HG02610 (cell line): Measurements from ENCODE around the gene OTOF.

Experiments
- ATAC-seq: cut with Tn5 transposase; IDR thresholded peaks from one replicate; pipeline ENCODE4 v1.9.1; 2021; ENCODE audit warnings: mild to moderate bottlenecking, moderate library complexity; ENCODE audit not compliant: unreplicated experiment

OTOF gene

DNA sequence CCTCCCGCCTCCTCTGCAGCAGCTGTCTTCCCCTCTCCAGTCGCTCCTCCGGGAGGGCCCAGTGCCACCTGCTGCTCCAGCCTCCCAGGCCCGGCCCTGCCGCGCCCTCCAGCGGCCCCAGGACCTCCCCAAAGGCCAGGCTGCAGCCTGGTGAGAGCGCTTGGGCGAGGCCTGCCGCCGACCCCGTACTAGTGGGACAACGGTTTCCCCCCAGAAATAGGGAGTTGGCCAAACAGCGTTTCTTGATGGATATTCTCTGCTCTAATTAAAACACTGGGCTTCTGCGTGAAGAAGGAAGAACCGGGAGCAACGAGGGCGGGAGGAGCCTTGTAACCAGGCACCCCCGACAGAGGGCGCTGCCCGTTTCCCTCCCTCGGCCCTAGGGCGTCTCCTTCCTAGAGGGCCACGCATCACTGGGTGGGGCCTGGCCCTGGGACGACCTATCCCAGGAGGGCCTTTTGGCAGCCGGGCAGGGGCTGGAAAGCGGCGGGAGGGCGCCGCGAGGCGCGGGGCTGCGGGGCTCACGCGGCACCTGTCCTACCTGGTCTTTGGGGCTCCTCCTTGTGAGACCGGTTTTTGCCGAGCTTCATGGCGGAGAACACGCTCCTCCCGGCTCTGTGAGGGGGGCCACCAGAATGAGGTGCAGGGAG lies 25.4 kb upstream of the OTOF start:
- ATAC-seq = no peak

- ATAC-seq = no peak
Observed at GRCh38 chr2:26500406-26500805, 22.5 kb upstream of the OTOF start.

DNA sequence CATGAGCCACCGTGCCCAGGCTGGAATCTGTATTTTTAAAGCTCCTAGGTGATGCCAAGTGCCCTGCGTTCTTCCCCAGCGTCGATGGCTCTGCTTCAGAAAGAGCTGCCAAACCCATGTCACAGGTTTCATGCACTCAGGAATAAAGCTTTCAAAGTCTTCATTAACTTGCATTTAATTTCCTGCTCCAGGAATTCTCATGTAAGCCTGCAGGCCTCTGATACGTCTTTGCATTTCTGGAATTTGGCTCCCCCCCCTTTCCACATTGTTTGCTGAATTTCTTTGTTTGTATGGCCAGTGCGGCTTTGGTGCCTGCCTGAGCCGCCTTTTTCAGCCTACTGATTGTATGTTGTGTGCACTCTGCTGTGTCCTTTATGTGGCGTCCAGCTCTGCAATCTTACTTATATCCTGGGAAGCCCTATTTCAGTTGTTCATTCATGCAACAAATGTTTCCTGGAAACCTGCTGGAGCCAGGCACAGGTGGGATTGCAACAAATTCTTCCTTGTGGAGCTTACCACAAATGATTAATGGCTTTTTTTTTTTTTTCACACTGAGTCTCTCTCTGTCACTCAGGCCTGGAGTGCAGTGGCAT lies 17.9 kb upstream of the OTOF start:
- no peak for ATAC-seq

- ATAC-seq = no peak
Observed at GRCh38 chr2:26494891-26495290, 17.0 kb upstream of the OTOF start.

DNA sequence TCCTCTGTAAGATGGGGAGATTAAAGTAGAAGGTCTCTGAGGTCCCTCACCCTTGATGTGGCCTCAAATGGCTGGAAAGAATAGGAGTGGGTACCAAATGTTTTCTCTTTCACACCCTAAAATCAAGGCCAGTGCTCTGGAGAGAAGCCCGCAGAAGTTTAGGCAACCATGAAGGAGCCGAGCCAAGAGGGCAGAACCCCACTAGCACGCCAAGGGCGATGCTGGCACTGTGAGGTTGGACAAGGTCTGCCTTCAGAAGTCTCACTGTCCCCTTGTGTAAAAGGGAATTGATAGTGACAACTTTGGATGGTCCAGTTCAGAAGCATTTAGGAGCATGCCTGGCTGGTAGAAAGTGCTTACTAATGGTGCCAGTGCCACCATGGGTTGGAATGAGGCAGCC lies 16.3 kb upstream of the OTOF start:
- ATAC-seq = no peak

DNA sequence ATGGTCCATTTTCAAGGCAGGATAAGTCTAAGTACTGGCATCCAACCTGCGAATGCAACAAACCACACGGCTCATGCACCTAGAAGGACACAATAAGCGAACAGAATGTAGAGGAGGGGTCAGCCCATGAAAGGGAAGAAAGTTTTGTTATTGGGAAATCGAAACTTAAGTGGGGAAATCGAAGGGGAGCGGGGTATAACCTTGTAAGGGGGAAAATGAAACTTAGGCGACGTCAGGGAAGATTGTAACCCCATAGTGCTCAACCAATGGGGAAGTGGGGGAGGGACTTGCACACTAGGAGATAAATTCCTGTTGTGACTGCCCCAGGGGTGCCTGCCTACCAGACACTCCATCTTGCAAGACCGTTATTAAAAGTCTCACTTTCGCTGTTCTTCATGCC lies 15.6 kb upstream of the OTOF start:
- no peak for ATAC-seq

GRCh38 chr2:26492749-26493515 lies 15.0 kb upstream of the OTOF start:
- no peak for ATAC-seq

DNA sequence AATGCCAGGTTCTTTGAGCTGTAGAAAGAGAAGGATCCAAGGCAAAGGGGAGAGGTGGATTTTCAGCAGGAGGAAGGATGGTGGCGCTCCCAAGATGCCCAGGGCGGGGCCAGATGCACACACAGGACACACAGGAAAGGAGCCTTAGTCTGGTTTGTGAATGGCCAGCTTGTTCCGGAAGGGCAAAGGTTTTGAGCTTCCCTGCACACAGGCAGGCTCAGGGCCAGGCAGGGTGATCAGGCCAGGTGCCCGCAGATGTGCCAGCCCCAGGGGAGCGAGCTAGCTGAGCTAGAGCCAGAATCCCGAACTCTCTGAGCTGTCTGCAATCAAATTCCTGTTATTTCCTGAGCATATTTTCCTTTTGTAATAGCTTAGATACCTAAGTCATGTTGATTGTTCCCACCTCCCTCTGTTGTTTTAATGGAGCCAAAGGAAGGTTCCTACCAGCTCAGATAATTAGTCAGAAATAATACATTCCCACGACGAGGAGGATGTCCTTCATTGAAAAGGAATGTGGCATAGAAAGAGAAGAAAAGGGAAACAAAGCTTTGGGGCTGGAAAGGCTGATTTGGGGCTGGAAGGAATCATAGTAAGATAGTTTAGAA lies 13.7 kb upstream of the OTOF start:
- no peak for ATAC-seq

DNA sequence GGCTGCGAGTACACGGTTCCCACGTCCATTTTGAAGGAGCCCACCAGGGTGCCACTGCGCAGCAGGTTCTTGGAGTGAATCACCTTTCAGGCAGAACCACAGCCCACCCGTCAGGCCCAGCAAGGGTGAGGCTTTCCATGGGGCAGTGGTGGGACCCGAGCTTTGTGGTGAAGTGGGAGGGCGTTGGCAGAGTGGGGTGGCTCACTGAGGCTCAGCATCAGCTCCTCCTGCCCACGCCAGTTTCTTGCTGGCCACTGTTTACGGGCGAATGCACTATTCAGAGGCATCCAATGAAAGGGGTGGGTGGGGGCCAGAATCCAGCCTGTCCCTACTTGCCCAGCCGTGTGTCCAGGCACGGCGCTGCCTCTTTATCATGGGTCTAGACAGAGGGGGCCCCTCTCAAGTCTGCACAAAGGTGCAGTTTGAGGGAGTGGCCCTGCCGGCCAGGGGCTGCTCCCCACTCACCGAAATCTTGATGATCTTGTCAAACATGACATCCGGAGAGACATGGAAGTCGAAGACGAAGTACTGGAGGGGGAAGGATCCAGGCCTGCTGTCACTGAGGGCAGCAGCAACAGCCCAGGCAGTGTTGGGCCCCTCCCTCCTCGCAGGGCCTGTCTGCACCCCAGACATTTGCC lies 11.4 kb upstream of the OTOF start:
- ATAC-seq = no peak

DNA sequence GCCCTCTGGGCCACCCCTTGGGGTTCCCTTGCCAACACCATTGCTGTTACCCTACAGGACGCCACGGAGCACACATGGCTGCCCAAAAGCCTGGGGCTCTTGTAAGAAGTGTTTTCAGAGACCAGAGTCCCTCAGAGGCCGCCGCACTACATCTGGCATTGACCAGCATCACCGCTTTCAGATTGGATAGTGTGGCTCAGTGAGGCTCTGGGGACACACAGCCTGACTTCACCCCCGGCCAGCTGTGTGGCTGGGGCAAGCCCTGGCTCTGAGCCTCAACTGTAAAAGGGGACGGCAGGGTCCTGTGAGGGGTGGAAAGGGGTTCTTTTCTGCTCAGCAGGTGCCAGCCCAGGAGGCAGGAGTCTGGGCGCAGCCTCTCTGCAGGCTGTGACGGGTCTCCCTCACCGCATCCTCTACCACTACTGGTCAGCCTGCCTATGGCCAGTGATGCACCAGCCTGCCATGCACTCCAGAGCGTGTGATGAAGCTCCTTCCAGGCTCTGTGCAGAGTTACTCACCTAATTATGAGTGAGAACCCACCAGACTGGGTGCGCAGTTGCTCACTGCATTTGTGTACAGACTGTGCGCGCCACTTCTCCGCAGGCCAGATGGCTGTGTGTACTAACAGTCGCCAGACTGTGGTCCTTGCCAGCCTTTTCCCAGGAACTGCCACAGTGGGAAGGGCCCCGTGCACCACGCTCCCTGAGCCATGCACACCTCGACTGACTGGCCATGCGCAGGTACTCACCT lies 10.7 kb upstream of the OTOF start:
- ATAC-seq = no peak

GRCh38 chr2:26487192-26487591 lies 9.3 kb upstream of the OTOF start:
- ATAC-seq = no peak

- no peak for ATAC-seq
Observed at GRCh38 chr2:26486789-26487188, 8.9 kb upstream of the OTOF start.

DNA sequence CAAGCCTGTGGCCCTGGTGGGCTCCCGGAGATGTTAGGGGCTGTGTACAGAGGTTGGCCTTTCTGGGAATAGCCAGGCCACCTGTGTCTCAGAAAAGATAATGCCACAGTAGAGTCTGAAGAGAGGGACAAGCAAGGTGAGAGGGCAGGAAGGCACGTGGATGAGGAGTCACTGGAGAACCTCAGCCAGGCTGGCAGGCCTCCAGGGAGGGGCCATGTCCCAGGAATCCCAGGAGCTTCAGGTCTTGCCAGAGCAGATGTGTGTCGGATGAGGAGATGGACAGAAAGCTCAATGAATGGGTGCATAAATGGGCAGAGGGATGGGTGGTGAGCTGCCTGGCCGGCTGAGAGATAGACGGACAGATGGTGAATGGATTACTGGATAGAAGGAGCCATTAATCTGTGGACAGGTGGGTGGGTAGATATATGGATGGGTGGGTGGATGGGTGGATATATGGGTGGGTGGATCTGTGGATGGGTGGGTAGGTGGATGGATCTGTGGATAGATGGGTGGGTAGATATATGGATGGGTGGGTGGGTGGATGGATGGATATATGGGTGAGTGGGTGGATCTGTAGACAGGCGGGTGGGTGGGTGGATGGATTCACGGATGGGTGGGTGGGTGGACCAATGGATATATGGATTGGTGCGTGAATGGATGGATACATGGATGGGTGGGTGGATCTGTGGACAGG lies 7.9 kb upstream of the OTOF start:
- no peak for ATAC-seq

- ATAC-seq = no peak
Observed at GRCh38 chr2:26485099-26485498, 7.2 kb upstream of the OTOF start.

DNA sequence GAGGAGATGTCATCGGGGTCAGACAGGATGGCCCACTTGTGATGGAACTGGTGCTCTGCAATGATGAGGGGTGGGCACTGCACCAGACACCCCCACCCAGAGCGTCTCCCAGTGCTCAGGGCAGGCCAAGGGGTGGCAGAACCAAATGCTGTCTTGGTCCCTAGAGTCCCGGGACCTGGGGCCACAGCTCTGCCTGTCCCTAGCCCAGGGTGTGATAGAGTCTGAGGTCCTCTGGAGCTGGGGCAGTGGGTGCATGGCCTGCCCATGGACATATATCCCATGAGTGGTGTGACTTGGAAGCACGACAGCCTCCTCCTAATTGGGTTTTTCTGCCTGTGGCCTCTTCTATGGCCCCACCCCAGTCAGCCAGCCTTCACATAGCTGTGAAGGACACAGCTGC lies 6.7 kb upstream of the OTOF start:
- ATAC-seq = no peak

DNA sequence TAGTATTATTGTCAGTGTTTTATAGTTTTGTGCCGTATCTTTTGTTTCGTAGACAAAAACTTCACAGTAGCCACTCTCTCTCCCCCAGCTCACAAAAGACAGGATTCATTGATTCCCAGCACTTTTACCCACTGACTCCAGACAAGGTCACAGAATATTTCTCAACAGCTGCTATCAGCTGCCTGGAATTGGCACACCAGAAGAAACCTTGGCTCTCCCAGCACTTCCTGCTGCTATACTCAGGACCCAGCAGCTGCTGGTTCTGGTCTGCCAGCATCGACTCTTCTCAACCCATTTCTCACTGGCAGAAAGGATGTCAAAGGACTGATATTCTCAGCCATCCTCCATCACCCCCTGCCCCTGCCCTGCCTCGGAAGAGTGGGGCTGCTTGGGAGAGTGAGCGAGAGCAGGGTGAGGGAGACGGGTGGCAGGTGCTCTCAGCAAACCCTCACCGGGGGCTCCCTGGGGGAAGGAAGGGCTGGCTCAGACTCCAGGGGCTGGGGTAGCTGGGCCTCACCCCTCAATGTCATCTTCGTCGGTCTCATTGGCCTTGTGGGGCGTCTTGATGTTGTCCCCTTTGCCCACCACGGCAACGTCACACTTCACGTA lies 6.1 kb upstream of the OTOF start:
- no peak for ATAC-seq

DNA sequence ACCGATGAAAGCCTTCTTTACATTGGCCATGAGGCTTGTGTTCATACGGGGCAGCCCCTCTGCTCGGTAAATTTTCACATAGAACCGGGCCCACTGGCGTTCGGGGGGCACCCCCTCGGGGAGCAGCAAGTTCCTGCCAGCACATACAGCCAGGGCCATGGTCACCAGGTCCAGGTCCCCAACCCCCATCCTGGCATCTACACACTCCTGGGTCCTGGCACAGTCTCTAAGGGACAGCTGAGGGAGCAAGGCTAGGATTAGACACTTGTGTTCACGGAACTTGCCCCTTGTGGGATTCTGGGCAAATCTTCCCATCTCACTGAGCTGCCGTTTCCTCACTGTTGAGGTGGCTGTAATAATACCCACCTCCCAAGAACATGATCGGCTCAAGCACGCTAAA lies 5.6 kb upstream of the OTOF start:
- ATAC-seq = no peak

- no peak for ATAC-seq
Observed at GRCh38 chr2:26483027-26483326, 5.1 kb upstream of the OTOF start.

GRCh38 chr2:26482211-26483026 lies 4.5 kb upstream of the OTOF start:
- ATAC-seq = no peak
